Gastrocnemius medialis (tissue), 4 donors: ENCODE data around the gene CHGA.

Source experiments
- CTCF ChIP-seq, 5 experiments: fragments of 450-650 bp in 3 of 5; fragments of 200-600 bp in 2 of 5; sonication (generic) in 2 of 5; IDR thresholded peaks in 4 of 5; conservative IDR thresholded peaks in 1 of 5; 1 replicate in 4 of 5; 2 replicates in 1 of 5; pipeline ENCODE4 v1.5.1; 2016 to 2019; ENCODE audit warnings: antibody characterized with exemption in 5 of 5, mild to moderate bottlenecking in 3 of 5, moderate library complexity in 3 of 5
- POLR2A ChIP-seq, 2 donors: fragments of 450-650 bp; IDR thresholded peaks; one replicate each; pipeline ENCODE4 v1.6.1; 2017; ENCODE audit warnings: antibody characterized with exemption in 2 of 2, mild to moderate bottlenecking in 2 of 2, moderate library complexity in 2 of 2

GRCh38 chr14:92942976-92943710, 20.2 kb downstream of the CHGA start:
- TF ChIP-seq POLR2A (IDR thresholded peaks at IDR 0.05) (no peak), CTCF (IDR thresholded peaks at IDR 0.05 in 4 of 5, conservative IDR thresholded peaks at IDR 0.05 in 1 of 5) (no peak)
